HG02642 (cell line): ENCODE results near the gene SPATA46.

Experiments
- ATAC-seq: cut with Tn5 transposase; IDR thresholded peaks from one replicate; pipeline ENCODE4 v1.9.1; 2021; ENCODE audit warnings: mild to moderate bottlenecking; ENCODE audit not compliant: unreplicated experiment, poor library complexity

SPATA46 gene

GRCh38 chr1:162391790-162392563, 15.3 kb upstream of the SPATA46 start:
- no peak for ATAC-seq

DNA sequence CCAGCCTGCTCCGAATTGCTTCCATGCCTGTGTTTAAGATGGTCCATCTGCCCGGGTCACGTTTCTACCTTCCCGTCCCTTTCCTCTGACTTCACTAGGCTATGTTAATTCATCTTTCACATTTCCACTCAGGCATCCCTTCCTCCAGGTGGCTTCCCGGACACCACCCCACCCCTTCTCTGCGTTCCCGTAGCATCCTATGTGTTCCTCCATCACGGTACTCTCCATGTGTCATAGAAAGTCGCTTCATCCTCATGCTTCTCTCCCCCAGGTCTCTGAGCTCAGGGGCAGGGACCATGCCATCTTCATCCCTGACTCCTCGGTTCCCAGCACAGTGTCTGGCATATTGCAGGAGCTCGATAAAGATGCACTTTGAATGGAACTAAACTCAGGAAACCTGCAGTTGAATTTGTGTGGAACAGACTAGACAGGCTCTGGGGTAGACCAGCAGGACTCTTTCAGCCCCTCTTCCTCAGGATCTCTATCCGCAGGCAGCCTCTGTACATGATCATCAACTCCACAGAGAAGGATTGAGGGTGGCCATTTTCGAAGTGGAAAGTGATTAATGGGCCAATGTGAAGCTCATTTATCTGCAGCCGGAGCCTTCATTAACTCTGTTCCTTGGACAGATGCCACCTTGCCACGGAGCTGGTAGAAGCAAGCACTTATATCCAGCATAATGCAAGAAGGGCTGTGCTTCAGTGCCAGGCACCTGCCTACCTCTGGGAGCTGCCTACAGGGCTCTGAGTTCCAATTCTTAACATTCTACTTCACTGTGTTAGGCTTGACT, 13.9 kb upstream of the SPATA46 start:
- ATAC-seq: no peak

GRCh38 chr1:162389971-162390370, 13.3 kb upstream of the SPATA46 start:
- no peak for ATAC-seq

- no peak for ATAC-seq
These were observed 12.6 kb upstream of the SPATA46 start for GRCh38 chr1:162389021-162389818.

DNA sequence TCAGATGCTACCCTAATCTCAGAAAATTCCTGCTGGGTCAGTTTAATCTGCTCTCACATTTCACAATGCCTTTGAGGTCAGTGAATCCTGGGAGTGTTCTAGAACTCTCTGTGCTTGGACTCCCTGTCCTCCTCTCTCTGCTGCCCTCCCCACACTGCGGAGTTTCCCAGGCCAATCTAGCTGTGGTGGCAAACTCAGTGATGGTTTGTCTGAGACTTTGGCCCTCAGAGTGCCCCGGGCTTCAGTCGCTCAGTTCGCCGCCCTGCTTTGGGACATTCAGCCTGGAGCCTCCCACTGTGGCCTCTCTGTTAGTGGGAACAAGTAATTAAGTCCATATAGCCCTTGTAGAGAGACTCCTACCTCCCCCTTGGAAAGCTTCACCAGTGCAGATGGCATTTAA, 12.0 kb upstream of the SPATA46 start:
- no peak for ATAC-seq

GRCh38 chr1:162388083-162388594, 11.5 kb upstream of the SPATA46 start:
- no peak for ATAC-seq

DNA sequence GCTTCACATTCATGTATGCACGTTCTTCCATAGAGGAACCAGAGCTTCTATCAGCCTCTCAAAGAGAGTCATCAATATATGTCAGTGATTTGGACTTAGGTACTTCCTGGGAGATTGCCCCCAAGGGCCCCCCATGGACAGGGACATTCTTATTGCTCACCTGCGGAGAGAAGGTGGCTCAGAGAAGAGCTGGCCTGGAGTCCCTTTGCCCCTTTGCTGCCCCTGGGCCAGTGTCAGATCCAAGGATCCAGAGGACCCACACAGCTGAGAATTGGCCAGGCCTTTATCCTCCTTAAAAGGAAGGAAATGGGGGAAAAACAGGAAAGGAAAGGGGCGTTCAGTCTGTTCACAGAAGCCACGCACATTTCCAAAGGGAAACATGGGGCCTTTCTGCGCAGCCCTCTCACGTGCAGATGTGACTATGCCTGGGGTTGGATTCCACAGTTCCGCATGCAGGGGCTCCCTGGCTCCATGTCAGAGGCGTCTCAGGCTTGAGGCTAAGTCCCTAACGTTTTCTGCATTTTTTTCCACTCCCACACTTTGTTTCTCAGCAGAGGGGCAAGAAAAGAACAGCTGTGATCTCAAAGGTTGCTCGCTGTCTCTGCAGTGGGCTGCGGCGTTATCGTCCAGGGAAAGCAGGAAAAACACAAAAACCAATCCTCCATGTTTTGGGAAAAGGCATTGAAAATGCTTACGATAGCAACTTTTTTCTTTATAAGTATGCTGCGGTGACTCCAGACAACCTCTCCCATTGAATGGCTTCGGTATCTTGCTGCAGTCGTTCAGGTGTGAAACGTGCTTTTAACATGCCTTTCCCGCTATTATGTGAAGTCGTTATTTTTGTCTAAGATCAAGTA, 10.8 kb upstream of the SPATA46 start:
- no peak for ATAC-seq

- ATAC-seq: no peak
These were observed 9.9 kb upstream of the SPATA46 start for GRCh38 chr1:162386292-162387225.

- no peak for ATAC-seq
These were observed 9.0 kb upstream of the SPATA46 start for GRCh38 chr1:162385702-162386101.

- no peak for ATAC-seq
These were observed 8.6 kb upstream of the SPATA46 start for GRCh38 chr1:162385280-162385623.

- no peak for ATAC-seq
These were observed 8.1 kb upstream of the SPATA46 start for GRCh38 chr1:162384601-162385279.

- no peak for ATAC-seq
These were observed 7.5 kb upstream of the SPATA46 start for GRCh38 chr1:162384116-162384515.

DNA sequence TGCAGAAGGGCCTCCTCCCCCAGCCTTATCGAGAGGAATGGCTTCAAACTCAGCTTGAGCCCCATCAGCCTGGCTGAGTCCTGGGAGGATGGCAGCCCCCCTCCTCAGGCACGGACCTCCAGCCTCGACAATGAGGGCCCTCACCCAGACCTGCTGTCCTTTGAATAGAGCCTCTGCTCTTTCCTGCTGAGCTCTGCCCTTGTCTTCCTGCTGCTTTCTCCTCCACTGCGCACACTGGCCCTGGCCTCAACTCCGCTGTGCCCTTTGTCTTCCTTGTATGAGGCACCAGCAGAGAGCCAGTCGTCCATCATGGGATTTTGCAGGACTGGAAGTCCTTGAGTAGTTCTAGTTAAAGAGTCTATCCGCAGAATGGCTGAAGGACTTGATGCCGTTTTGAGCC, 6.9 kb upstream of the SPATA46 start:
- no peak for ATAC-seq

DNA sequence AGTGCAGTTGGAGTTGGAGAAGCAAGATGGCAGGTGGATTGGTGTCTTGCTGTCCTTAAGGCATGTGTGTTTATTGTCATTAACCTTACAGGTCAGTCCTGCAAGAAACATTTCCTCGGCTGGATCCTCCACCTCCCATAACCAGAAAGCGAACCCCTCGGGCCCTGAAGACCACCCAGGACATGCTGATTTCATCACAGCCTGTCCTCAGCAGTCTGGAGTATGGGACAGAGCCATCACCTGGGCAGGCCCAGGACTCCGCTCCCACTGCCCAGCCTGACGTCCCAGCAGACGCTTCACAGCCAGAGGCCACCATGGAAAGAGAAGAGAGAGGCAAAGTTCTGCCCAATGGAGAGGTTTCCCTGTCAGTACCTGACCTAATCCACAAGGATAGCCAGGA, 6.4 kb upstream of the SPATA46 start:
- no peak for ATAC-seq

- no peak for ATAC-seq
These were observed 5.5 kb upstream of the SPATA46 start for GRCh38 chr1:162381941-162382750.

DNA sequence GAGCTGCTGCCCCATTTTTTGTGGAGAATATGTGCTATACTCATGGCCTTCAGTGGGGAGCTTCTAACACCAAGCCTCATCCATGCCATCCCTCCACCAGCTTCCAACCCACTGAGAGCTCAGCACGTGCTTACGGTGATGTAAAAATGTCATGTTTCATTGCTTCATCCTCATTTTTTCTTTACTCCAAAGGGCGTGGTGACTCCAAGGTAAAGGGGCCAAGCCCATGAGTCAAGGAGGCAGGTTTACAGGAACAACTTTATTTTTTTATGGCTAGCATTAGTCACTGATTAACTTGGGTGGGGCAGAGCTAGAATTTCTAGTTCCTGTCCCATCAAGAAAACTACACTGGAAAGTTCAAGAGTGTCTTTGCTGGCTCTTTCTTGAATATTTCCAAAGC, 4.7 kb upstream of the SPATA46 start, which contains the start of gene C1orf226:
Gene C1orf226, plus strand, starts transcription at position 346 of the 400 bp plus-strand sequence. CDS start 174 bp downstream, outside the sequence.
- ATAC-seq: no peak
